ENCODE results near the gene VIT.

VIT gene, protein sequence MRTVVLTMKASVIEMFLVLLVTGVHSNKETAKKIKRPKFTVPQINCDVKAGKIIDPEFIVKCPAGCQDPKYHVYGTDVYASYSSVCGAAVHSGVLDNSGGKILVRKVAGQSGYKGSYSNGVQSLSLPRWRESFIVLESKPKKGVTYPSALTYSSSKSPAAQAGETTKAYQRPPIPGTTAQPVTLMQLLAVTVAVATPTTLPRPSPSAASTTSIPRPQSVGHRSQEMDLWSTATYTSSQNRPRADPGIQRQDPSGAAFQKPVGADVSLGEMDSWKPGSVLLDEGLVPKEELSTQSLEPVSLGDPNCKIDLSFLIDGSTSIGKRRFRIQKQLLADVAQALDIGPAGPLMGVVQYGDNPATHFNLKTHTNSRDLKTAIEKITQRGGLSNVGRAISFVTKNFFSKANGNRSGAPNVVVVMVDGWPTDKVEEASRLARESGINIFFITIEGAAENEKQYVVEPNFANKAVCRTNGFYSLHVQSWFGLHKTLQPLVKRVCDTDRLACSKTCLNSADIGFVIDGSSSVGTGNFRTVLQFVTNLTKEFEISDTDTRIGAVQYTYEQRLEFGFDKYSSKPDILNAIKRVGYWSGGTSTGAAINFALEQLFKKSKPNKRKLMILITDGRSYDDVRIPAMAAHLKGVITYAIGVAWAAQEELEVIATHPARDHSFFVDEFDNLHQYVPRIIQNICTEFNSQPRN

GRCh38 chr2:36696533-36696932 is at the start of gene VIT:
Gene VIT, plus strand, starts transcription at chr2:36696707. Its CDS starts 19,664 bp downstream, at chr2:36716371.
- DNase-seq (ENCODE audit: low read depth in 2 of 2), result no peak

GRCh38 chr2:36650031-36650829 is 46.3 kb upstream of the VIT start:
- no peak for DNase-seq (ENCODE audit: low read depth in 2 of 2)

GRCh38 chr2:36653155-36653554 is 43.4 kb upstream of the VIT start:
- DNase-seq (ENCODE audit: low read depth in 2 of 2), result no peak

DNA sequence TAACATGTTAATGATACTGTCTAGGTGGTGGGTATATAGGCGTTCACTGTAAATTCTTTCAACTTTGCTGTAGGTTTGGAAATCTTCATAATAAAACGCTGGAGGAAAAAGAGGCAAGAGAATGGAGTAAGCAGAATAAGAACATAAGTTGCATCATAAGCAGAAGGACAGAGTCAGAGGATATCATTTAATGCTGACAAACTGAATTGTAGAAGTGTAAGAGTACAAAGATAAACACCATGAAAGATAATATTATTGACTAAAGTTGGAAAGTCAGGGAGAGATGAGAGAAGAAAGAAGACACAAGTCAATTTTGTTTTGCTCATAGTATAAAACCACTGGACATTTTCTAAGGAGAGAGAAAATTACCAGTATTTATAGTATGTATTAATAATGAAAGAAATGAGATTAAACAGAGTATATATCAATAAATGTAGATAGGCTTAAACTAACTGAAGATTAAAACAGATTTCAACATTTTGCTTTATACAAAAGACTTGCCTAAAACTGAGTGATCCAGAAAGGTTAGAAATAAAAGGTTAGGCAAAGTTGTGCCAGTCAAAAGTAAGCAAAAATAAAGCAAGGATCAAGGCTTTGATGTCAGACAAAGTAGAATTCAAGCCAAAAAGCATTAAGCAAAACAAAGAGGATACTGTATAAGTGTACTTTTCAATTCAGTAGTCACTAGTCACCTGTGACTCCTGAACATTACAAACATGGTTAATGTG is 42.4 kb upstream of the VIT start:
- no peak for DNase-seq (ENCODE audit: low read depth in 2 of 2)

DNA sequence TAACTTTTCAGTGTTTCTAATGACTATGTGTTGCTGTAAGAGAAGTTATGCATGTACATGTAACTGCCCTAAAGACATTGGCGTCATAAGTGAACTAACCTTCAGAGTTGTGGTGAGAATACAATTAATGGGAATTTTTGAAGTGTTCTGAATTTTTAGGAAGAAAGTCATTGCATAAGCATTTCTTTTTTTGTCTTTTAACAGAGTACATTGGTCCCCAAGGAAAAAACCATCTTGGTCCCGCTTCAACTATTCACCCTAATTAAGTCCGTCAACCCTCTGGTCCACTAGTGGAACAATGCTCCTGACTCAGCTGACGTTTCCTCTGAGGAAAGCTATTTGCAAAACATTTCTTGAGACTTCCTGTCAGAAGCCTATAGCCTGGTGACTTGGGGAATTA is 41.1 kb upstream of the VIT start:
- DNase-seq (ENCODE audit: low read depth in 2 of 2), result peak; percentile 92

GRCh38 chr2:36657703-36658102 is 38.8 kb upstream of the VIT start:
- no peak for DNase-seq (ENCODE audit: low read depth in 2 of 2)

DNA sequence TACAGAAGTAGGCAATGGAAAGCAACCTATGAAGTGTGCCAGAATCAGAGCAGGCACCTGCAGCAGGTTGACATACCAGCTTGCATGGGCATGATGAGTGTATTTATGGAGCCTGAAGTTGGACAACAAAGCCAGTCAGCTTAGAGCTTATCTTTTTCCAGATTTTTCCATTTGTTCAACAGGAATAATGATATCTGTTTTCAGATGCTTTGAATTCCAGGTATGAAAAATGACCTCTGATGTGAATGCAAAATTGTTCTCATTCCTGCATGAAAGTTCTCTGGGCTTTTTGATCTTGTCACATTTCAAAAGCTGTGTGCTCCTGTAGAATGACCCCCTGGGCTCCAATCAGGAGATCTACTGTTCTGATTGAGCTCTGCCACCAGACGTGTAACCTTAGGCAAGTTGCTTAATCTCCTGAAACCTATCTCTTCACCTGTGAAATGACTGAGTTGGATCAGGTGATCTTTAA is 38.2 kb upstream of the VIT start:
- no peak for DNase-seq (ENCODE audit: low read depth in 2 of 2)

DNA sequence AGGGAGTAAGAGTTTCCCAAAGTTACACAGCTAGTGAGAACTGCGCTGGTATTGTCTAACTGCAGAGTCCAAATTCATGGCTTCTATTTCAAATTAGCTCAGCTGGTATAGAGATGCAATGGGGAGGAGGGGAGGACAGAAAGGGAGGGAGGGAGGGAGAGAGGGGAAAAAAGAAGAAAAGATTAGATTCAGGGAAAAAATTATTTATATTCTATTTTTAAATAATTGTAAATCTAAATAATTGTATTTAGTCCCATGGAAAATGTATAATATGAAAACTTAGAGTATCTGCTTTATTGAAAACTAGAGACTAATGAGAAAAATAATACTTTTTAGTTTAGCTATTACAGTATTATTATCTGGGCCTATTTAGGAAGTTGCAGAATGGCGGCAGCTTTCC is 37.3 kb upstream of the VIT start:
- DNase-seq (ENCODE audit: low read depth in 2 of 2), result no peak

- no peak for DNase-seq (ENCODE audit: low read depth in 2 of 2)
Observed at GRCh38 chr2:36659872-36660312, 36.6 kb upstream of the VIT start.

DNA sequence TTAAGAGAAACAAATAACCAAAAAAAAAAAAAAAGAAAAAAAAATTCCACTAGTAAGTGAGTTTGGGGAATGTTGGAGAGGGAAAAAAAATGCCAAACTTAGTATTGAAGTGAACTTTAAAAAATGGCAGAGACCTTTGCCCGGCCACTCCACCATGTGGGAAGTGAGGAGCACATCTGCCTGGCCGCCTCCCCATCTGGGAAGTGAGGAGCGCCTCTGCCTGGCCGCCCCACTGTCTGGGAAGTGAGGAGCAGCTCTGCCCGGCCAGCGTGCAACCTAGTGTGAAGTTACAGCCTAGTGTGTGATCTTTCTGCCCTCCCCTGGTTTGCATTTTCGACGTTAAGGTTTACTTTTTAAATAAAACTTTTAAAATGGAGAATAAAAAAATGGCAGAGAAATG is 33.9 kb upstream of the VIT start:
- DNase-seq (ENCODE audit: low read depth in 2 of 2), result no peak

DNA sequence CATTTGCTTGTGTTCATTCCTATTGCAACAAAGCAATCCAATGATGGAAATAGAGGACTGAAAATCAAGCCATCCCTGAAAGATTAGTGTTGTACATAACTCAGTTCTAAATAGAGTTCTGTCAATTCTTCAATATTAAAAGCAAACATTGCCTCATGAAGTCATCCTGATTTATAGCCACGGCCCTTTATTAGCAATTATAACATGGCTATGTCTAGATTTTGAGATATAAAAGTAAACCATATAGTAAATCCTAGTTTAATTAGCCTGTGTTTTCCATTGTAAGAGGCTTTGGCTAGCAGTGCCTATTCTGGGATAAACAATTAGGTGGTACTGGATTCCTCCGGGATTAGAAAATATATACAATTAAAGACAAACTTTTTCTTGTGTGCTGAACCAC is 33.2 kb upstream of the VIT start:
- no peak for DNase-seq (ENCODE audit: low read depth in 2 of 2)

- DNase-seq (ENCODE audit: low read depth in 2 of 2), result peak; percentile 45 to 58
Observed at GRCh38 chr2:36663851-36664695, 32.4 kb upstream of the VIT start.

GRCh38 chr2:36664696-36665076 is 31.8 kb upstream of the VIT start:
- no peak for DNase-seq (ENCODE audit: low read depth in 2 of 2)

- DNase-seq (ENCODE audit: low read depth in 2 of 2), result no peak
Observed at GRCh38 chr2:36667931-36668330, 28.6 kb upstream of the VIT start.

DNA sequence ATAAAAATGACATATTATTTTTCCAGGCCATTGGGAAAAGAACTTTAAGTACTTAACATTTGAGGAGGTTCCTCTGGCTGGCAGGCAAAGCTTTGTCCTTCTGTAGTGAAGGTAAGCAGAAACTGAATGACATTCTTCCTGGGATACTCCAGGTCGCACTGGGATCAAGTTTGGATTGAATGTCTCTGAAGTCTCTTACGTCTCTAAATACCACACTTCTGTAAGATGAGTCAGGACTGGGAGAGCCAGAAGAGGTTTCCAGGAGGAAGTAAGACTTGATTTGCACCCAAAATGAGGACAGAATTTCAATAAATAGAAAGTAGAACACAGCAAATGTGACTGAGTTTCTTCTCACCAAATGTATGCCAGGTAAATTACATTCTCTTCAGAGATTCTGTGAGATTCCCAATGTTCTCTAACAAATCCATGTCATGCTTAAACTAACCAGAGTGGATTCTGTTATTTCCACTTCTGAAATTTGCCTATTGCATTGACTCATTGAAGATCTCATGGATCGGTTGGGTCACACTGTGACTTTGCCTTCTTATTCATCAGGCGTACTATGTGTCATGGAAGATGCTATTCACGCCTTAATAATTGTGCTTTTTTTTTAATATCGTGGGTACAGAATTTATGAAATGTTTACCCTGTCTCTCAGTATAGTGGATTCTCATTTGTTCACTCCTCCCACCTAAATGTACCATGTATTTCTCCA is 25.5 kb upstream of the VIT start:
- DNase-seq (ENCODE audit: low read depth in 2 of 2), result no peak

DNA sequence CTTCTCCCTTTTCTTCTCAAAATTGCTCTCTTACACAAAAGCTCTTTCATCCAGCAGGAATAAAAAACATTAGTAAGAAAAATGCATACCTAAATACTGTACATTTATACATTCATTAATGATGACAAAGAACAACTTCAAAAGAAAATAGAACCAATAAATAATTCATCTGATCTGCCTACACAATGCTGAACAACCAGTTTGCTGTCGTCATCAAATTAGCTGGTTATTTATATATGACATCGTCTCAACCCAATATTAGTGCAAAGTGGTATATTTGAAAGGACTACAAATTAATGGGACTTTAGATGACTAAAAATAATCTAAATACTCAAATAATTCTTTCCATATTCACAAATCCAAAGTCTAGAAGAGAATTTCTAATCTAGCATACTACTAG is 24.8 kb upstream of the VIT start:
- DNase-seq (ENCODE audit: low read depth in 2 of 2), result no peak

DNA sequence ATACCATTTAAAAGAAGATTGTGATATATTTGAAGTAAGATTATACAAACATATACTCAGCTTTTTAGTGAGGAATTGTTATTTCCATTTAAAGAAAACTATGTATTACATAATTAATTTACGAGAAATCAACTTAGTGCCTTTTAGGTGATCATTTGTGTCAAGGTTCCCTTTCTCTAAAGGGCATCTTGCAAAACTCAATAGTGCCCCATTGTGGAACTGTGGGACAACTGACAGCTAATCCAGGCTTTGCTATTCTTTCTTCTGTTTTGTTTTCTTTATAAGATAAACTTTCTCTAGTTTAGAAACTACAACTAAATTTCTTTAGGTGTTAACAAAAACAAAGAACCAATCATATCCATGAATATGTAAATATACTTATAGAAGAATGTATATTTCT is 24.3 kb upstream of the VIT start:
- no peak for DNase-seq (ENCODE audit: low read depth in 2 of 2)

- no peak for DNase-seq (ENCODE audit: low read depth in 2 of 2)
Observed at GRCh38 chr2:36675579-36676282, 20.8 kb upstream of the VIT start.

DNA sequence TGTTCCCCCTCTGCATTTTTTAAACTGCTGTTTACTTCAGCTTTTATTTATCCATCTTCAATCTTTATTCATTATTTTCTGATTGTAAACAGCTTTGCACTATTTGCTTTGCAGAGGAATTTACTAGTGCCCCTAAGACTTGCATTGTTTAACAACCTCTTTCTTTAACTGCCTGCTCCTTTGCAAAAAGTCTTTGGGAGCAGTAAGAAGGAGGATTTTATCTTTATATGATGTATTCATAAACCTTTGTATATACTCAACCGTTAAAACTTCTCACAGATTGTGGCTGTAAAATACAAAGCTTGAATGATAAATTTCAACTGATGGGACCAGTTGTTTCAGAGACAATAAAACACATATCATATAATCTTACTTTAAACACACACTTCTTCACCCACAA is 20.1 kb upstream of the VIT start:
- no peak for DNase-seq (ENCODE audit: low read depth in 2 of 2)

Measured in fibroblast of skin of left biceps (primary cell).